Kasumi-1 (cell line): ENCODE measurements around the gene AHSG.
"Not testable (repeated sequence)": the region's sequence is repeated elsewhere in the genome, so short reads cannot be mapped to it uniquely, and the experiment has no call there.

Source experiments
- DNase-seq, 2 experiments: peaks; one replicate each; lab custom pipeline; 2025; lab: John Stamatoyannopoulos, UW

The AHSG gene, protein sequence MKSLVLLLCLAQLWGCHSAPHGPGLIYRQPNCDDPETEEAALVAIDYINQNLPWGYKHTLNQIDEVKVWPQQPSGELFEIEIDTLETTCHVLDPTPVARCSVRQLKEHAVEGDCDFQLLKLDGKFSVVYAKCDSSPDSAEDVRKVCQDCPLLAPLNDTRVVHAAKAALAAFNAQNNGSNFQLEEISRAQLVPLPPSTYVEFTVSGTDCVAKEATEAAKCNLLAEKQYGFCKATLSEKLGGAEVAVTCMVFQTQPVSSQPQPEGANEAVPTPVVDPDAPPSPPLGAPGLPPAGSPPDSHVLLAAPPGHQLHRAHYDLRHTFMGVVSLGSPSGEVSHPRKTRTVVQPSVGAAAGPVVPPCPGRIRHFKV

DNA sequence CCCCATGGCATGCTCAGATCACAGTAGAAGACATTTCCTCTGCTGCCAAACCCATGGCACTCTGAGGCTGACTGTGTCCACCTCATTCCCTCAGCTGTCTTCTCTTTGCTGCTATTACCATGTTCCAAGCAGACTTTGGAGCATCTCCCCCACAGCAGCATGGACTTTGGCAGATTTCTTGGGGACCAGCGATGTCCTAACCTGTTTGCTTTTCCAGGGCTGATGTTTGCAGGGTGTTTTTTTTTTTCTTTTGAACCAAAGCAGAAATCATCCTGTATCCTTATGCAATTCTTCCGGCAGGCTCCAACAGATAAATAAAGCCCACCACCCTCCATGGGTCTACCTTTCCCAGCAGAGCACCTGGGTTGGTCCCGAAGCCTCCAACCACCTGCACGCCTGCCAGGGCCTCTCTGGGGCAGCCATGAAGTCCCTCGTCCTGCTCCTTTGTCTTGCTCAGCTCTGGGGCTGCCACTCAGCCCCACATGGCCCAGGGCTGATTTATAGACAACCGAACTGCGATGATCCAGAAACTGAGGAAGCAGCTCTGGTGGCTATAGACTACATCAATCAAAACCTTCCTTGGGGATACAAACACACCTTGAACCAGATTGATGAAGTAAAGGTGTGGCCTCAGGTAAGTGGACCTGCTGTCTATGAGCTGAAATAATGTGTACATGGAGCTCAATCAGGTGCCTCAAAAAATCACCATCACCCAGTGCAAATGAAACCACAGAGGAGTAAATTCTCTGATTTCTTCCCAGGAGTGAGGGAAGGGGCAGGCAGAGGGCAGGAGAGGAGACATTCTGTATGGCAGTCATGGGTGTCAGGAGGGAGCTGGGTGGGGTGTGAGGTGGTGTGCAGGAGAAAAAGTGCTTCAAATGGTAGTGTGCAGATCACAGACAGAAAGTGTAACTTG is at the start of gene AHSG:
Gene AHSG, plus strand, starts transcription at position 340 of the 916 bp plus-strand sequence. Its CDS starts 82 bp downstream, at position 422.
- DNase-seq: no peak

DNA sequence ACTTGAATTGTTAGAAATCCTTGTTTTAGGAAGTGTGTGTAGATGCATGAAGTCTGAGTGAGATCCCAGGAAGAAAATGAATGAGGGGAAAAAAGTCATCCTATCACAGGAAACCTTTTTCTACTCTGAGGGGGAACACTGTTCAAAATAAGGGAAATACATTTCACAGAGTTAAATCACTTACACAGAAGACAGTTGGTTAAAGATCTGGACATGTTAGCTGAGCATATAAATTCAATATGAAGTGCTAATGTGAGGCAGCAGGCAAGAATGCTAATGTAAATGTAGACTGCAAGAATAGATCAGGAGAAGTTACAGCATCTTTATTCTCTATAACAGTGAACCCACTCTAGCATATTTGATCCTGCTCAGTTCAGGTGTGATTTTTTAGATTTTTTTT is 48.3 kb upstream of the AHSG start:
- DNase-seq: no peak

DNA sequence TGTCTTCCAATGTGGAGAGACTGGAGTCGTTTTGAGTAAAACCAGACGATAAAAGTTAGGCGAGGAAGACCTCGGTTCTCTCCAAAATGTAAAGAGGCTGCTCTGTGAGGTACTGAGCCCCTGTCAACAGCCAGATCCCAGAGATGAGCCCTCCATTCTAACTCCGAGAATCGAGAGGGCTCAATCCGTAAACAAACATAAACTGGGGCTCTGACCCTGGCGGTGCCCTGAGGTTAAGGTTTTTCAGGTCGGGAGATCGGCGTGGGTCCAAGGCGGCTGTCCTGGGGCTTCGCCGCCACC is 46.1 kb upstream of the AHSG start:
- DNase-seq: peak in 1 of 2 experiments; percentile 42

DNA sequence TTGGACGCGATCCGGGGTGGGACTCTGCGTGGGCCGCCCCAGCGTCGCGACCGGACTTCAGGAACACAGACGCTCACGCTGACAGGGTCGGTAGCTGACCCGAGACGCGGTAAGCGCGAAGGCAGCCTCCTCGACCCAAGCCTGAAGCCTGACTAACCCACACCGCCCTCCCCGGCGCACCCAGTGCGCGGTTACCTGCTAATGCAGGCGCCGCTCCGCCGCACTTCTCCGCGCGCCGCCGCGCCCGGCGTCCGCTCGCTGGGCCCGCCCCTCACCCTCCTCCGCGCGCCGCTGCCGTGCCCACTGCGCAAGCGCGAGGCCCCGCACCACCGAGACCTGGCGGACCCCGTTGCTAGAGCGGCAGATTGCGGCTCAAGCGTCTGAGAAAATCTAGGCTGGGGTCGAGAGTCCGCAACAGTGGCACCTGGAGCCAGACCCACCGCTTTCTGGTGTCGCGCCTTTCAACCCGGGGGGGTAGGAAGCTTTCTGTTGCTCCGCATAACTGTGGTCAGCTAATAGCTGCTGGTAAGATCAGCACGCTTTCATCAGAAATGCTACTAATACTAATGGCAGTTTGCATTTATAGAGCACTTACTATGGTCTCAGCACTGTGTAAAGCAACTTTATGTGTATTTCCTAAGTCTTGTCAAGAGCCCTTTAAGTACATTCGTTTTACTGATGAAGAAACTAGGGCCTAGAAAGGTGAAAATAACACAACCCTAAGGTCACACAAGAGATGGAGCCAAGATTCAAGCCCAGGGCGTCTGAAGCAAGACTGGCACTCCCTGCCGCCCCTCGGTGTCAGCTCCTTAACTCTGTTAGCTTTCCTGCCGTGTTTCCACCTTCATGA is 45.6 kb upstream of the AHSG start, which contains the start of gene TBCCD1:
Gene TBCCD1, minus strand, starts transcription at position 268 of the 850 bp plus-strand sequence. CDS start 3,010 bp downstream, outside the sequence.
- peak; percentile 79 to 84 for DNase-seq

DNA sequence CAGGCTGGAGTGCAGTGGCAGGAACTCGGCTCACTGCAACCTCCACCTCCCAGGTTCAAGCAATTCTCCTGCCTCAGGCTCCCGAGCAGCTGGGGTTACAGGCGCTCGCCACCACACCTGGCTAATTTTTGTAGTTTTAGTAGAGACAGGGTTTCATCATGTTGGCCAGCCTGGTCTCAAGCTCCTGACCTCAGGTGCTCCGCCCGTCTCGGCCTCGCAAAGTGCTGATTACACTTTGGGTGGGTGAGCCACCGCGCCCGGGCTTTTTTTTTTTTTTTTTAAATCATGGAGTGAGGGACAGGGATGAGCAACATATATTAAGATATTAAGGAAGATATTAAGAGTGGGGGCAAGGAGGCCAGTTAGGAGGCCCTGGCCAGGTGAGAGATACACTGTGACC is 43.5 kb upstream of the AHSG start:
- DNase-seq: not testable (repeated sequence)

DNA sequence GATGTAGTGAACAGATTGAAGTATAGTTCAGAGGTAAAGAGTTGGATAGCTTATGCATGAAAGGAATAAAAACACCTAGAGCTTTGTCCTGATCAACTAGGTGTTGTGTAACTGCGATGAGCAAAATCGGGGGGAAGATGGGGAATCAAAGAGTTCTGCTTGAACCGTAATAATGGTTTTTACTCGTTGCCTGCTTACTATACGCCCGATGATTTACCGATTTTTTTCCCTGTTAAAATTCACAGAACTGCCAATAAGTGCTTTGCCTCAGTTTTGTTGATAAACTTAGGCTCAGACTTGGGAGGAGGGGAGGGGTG is 43.1 kb upstream of the AHSG start:
- DNase-seq: no peak

DNA sequence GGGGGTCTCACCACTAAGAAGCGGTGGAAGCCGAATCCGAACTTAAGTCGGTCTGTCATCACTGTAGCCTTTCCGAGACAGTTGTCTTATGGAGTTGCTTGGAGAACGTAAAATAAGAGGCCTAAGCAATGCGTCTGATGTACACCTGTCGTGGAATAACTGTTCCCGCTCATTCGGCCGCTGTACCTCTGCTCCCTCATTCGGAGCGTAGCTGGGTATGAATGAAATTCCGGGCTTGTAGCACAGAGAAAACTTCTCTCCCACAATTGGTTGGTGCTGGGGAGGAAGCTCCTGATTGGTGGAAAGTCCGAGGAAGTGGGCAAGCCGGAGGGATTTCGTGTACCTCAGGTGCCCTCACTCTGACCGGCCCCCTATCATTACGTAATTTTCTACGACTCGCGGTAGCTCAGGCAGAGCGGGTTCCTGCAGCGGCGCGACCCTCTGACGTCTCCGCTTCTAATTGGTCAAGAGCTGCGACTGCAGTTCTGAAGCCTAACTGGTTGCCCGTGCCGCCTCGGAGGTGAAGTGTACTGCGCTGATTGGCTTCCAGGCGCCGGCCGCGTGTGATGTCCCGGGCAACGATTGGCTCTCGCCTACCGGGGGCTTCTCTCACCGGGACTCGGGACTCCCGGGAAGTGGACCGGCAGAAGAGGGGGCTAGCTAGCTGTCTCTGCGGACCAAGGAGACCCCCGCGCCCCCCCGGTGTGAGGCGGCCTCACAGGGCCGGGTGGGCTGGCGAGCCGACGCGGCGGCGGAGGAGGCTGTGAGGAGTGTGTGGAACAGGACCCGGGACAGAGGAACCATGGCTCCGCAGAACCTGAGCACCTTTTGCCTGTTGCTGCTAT is 42.5 kb upstream of the AHSG start, which contains the start of gene DNAJB11:
Gene DNAJB11, plus strand, starts transcription at position 625 of the 845 bp plus-strand sequence. Its CDS starts 178 bp downstream, at position 803.
- DNase-seq: peak; percentile 99

DNA sequence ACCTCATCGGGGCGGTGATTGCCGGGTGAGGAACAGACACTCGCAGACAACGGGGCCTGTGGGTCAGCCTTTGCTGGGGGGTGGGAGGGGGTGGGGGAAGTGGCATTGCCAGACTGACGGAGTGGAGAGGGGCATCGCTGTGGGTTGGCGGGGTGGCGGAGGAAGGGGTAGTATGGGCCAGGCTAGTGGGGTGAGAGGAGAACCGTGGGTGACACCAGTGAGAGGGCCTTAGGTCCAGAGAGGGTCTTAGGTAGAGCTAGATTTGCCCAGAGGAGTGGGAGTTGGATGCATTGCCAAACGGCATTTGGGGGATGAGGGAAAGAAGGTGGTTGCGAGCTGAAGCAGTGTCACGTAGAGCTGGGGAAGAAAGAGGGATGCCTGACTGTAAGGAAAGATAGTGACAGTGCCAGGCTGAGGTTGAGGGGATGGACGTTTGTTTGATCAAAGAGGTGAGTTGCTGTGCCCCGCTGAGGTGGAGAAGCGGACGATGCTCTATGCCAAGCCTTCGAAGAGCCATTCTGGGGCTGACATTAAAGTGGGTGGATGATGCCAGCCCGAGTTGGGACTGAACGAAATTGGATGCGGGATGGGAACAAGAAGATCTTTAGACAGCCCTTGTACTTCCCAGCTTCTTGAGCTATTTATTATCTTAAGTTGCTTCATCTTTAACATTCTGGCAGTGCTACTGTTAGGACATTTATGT is 41.8 kb upstream of the AHSG start:
- peak in 1 of 2 experiments; percentile 26 for DNase-seq

DNA sequence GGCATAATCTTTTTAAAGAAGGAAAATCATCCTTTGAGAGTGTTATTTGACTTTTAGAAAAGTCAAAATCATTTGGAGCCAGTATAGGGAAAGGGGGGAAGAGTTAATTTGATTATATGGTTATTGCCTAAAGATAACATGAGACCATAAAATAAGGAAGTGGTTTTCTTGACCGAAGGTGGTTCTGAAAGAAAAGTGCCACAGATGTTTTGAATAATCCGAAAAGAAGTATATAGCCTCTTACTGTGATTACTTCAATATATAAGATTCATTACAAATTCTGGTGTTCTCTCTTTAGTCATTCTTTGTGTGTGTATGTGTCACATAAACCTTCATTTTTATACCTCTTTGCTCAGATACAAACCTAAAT is 41.2 kb upstream of the AHSG start:
- peak; percentile 21 to 39 for DNase-seq

DNA sequence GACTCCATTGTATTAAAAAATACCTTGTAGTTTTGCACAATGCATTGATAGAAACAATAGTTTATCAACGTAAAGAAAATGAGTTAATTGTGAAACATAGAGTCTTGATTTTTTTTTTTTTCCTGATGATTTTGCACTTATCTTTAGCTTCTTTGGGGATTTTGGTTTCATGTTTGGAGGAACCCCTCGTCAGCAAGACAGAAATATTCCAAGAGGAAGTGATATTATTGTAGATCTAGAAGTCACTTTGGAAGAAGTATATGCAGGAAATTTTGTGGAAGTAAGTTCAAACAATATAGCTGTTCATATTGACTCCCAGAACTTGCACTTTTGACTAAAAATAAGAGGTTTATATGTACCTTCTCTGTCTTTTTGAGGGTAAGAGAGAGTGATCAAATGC is 35.3 kb upstream of the AHSG start:
- no peak for DNase-seq

DNA sequence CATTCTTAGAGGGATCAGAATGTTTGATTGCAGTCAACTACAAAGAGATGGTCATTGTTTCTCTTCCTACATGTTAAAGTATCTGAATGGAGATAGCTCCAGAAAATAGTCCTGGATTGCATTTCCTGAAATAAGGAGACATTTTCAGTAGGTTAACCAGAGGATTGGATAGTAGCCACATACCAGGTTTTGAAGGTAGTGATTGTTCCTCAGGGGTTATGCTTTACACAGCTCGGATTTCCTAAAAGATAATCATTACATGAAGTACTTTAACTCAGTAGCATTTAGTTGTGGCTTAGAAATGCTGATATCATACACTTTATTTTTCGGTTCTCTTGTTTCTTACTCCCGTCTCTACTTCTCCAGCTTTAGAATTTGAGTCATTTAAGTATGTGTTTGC is 32.1 kb upstream of the AHSG start:
- DNase-seq: no peak

DNA sequence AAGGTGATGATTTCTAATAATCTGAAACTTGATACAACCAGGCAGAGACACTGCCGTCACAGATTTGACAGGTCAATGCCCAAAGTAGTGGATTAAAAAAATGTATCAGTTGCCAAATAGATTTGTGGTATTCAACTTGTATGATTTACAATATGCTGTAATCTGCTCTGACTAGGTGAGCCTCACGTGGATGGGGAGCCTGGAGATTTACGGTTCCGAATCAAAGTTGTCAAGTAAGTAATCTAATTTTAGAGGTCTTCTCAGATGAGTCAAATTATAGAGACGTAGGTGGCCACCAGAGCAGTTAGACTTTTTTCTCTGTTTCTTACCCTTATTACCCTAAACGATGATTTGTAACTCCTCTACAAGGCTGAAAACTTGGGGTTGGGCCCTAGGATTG is 30.3 kb upstream of the AHSG start:
- no peak for DNase-seq

DNA sequence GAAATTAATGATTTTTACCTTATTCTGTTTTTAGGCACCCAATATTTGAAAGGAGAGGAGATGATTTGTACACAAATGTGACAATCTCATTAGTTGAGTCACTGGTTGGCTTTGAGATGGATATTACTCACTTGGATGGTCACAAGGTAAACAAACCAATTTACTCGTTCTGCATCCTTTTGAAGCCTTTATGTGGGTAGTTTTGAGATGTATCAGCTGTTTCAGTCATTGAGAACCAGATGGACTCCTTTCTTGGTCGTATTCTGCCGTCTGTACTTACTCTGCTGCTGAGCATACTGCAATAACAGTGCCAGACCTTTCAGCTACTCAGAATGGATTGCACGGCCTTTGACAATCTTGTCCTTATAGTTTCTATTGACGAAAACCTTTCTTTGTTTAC is 29.0 kb upstream of the AHSG start:
- no peak for DNase-seq

DNA sequence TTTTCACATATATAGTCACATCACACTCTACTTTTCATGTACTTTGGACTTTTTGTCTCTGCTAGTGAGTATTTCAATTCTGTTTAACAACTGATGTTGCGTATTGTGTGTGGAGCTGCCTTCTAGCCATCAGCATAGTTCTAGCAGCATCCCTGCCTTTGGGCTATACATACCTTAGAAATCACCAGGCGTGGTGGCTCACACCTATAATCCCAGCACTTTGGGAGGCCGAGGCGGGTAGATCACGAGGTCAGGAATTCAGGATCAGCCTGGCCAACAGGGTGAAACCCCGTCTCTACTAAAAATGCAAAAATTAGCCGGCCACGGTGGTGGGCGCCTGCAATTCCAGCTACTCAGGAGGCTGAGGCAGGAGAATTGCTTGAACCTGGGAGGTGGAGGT is 26.6 kb upstream of the AHSG start:
- not testable (repeated sequence) for DNase-seq

DNA sequence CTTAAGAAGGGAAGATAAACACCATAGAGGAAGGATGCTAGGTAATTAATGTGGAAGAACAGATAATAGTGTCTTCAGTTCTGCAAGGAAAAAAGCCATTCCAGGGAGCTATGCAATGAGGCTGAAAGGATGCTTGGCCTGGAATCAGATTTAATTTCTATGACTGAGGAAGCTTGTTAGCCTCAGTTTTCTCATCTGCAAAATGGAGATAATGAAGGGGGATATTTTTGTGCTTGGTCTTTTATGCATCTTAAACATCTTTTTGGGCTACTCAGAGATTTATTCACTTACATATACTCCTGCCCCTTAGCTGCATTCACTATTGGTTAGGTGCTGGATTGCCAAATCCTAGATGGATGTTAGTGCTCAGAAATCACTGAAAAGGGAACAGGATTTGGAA is 25.7 kb upstream of the AHSG start:
- DNase-seq: no peak

DNA sequence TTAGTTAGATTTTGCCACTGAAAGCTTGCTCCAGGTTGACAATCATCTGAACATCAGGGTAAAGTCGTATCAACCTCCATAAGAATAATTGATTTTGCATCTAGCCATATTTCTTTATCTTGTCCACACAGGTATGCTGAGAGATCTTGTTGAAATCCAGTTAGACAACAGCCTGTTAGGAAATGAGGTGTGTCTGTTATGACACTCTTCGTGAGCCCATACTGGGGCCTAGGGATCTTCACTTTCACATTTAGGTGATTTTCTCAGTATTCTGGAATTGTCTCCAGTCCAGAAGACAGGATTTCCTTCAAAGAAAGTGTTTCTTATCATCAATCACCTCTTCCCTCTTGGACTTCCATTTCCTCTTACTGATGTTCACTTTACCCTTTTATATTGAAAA is 24.2 kb upstream of the AHSG start:
- DNase-seq: no peak

DNA sequence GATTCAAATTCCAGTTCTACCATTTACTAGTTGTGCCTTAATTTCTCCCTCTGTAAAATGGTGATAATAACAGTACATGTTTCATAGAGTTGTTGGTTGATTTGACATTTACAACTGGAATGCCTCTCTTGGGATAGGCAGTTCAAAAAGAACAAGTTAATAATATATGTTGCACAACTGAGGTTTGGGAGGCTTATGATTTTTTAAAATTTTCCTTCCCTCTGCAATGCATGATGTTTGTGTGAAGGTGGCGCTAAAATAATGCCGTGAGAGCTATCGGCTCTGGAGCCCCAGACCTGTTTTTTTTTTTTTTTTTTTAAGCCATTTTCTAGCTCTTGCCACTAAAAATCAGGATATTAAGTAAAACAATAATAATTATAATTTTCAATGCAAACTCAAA is 23.7 kb upstream of the AHSG start:
- DNase-seq: peak; percentile 2 to 26

DNA sequence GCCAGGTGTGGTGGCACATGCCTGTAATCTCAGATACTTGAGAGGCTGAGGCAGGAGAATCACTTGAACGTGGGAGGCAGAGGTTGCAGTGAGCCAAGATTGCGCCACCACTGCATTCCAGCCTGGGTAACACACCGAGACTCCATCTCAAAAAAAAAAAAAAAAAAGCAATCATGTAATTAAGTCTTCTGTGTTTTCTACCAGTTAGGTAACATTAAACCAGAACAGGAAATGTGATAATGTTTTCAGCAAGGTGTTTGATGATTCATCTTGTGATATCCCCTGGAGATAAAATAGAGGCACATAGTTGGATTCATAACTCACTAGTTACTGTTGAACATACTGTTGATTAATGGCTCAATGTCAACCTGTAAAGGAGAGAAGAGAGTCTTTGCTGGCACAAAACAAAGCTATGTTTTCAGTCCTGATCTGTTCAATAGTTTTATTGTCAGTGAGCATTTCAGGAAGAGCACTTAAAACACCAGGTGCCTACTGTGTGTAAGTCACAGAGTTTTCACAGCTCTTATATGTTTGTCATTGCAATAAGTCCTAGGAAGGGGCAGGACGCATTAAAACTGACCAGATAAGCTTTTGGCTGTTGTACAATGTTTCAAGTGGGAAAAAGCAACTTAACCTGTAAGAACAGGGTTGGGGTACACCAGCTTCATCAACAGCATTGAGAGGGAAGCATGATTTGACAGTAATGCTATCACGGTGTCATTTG is 22.8 kb upstream of the AHSG start:
- DNase-seq: no peak

DNA sequence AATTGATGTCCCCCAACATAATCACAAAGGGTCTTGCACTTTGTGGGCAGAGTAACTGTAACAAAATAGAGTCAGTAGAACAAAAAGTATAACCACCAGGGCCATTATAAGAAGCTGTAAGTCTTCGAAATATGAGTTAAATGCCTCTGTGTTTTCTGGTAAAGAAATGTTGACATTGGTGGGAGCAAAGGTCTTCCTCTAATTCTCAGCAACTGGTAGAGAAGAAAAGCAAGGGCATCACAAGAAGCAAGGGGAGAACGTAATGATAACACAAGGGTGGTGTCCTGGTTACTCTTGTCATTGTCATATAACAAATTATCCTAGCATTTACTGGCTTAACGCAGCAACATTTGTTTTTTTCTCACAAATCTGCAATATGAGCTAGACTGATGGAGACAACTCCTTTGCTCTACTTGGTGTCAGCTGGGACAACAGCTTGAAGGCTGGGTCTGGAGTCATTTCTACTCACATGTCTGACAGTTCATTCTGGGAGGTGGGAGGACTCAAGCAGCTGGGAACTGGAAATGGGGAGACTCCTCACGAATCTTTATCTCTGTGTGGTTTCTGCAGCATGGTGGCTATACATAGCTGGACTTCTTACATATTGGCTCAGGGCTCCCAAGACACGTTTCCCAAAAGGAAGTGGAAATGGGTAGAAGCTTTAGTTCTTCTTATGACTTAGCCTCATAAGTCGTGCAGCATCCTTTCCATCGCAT is 22.1 kb upstream of the AHSG start:
- DNase-seq: no peak
